Retina (tissue), 1 donor: ENCODE results near the gene VNN1.

ENCODE experiments used
- DNase-seq: peaks from one replicate; pipeline ENCODE4 v3.0.0-alpha.2; 2016

VNN1 gene

GRCh38 chr6:132713352-132714134 lies at the start of gene VNN1:
VNN1 (minus strand) TSS chr6:132714055; CDS start chr6:132714035, 20 bp downstream.
- DNase-seq: no peak

GRCh38 chr6:132763269-132763668 lies 49.4 kb upstream of the VNN1 start:
- DNase-seq: no peak

- no peak for DNase-seq
Measured at GRCh38 chr6:132760256-132760655, 46.4 kb upstream of the VNN1 start.

- DNase-seq: no peak
Measured at GRCh38 chr6:132758689-132759088, 44.8 kb upstream of the VNN1 start.

GRCh38 chr6:132752255-132752654 lies 38.4 kb upstream of the VNN1 start:
- DNase-seq: no peak

- DNase-seq: no peak
Measured at GRCh38 chr6:132751828-132752227, 38.0 kb upstream of the VNN1 start.

- no peak for DNase-seq
Measured at GRCh38 chr6:132751306-132751705, 37.5 kb upstream of the VNN1 start.

GRCh38 chr6:132750455-132751248 lies 36.8 kb upstream of the VNN1 start:
- no peak for DNase-seq

- no peak for DNase-seq
Measured at GRCh38 chr6:132749111-132749510, 35.3 kb upstream of the VNN1 start.

GRCh38 chr6:132748446-132748845 lies 34.6 kb upstream of the VNN1 start:
- DNase-seq: no peak

GRCh38 chr6:132746048-132746447 lies 32.2 kb upstream of the VNN1 start:
- no peak for DNase-seq

- DNase-seq: no peak
Measured at GRCh38 chr6:132742495-132742894, 28.6 kb upstream of the VNN1 start.

GRCh38 chr6:132741281-132741680 lies 27.4 kb upstream of the VNN1 start:
- DNase-seq: no peak

- no peak for DNase-seq
Measured at GRCh38 chr6:132736239-132736638, 22.4 kb upstream of the VNN1 start.

GRCh38 chr6:132734694-132735236 lies 20.9 kb upstream of the VNN1 start:
- no peak for DNase-seq

- no peak for DNase-seq
Measured at GRCh38 chr6:132733814-132734213, 20.0 kb upstream of the VNN1 start.

- no peak for DNase-seq
Measured at GRCh38 chr6:132733283-132733682, 19.4 kb upstream of the VNN1 start.

- DNase-seq: no peak
Measured at GRCh38 chr6:132731086-132731485, 17.2 kb upstream of the VNN1 start.

GRCh38 chr6:132730560-132730959 lies 16.7 kb upstream of the VNN1 start:
- DNase-seq: no peak

- no peak for DNase-seq
Measured at GRCh38 chr6:132728616-132729015, 14.8 kb upstream of the VNN1 start.

GRCh38 chr6:132726608-132726975 lies 12.7 kb upstream of the VNN1 start:
- DNase-seq: no peak

GRCh38 chr6:132725947-132726607 lies 12.2 kb upstream of the VNN1 start:
- DNase-seq: no peak

GRCh38 chr6:132725471-132725870 lies 11.6 kb upstream of the VNN1 start:
- DNase-seq: no peak
